KBM-7 (cell line): ENCODE data around the gene MYO7A.

Experiments used
- DNase-seq: peaks from one replicate; pipeline ENCODE4 v3.0.0-alpha.2; 2015
- in situ Hi-C: fragments of 300-500 bp; cut with MboI; formaldehyde crosslinking; loops from 2 replicates; pipeline ENCODE4 v1.14.3; 2020; ENCODE audit warnings: low sequenced_read_pairs, low pct_unique_long_range_greater_than_20kb, mixed read lengths

Gene MYO7A

DNA sequence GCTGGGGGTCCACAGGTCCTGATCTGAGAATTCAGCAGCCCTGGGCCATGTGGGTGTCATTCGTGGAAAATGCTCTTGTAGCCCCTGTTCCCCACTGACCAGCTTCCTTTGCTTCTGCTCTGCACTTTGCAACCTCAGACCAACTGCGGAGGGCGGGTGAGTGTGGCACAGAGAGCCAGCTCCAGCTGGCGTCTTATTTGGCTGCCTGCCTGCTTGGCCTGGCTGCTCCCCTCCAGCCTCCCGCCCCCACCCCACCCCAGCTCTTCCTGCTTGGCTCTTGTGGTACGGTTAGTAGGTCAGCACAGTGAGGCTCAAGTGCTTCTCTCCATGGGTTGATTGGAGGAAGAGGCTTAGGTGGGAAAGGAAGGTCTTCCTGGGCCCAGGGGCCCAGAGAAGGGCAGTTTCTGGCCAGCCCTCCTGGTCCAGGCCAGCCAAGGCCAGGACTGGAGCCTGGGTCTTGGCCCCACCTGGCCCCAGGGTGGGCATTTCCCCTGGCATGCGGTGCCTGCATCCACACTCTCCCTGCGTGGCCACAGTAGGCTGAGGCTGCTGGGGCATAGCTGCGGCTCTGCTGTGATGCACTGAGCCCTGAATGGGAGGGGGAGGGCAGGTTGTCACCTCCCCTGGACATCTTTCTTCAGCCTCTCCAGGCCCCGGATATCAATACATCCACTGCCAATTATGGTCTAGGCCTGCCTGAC is 26.5 kb downstream of the MYO7A start:
- DNase-seq = no peak
- in situ Hi-C loops = no loop called here

DNA sequence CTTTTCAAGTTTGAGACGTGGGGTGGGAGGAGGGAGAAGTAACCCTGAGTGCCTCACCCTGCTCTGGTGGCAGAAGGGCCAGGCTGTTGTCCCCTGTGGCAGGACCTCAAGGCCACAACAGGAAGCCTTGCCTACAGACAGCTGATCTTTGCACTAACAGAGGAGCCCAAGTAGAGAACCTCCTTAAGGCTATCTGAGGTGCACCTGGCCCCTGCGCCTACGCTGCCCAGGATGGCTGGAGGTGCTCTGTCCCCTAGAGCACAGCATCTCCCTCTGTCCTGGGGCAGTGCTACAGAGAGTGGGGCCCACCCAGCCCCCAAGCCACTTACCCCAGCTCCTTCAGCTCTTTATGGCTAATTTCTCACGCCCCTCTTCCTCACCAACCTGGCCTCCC is 27.0 kb downstream of the MYO7A start:
- in situ Hi-C loops = no loop called here

DNA sequence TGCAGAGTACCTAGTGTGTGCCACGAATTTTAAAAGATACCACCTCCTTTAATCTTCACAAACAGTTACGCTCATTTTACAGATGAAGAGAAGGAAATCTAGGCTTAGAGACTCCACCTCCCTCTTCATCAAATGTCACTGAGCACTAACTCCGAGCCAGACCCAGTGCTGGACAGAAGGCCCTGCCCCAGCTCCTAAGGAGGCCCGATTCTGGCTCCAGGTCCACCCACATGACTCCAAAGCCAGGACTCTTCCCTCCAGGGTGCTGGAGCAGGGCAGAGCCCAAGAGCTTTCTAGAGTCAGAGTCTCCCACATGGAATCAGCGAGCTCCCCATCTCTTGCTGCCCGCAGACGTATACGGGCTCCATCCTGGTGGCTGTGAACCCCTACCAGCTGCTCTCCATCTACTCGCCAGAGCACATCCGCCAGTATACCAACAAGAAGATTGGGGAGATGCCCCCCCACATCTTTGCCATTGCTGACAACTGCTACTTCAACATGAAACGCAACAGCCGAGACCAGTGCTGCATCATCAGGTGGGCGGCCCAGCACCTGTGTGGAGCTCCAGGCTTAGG is 27.6 kb downstream of the MYO7A start:
- DNase-seq = no peak
- in situ Hi-C loops = no loop called here

More for the DNA sequence above, 27.0 kb downstream of the MYO7A start:
- no peak for DNase-seq

DNA sequence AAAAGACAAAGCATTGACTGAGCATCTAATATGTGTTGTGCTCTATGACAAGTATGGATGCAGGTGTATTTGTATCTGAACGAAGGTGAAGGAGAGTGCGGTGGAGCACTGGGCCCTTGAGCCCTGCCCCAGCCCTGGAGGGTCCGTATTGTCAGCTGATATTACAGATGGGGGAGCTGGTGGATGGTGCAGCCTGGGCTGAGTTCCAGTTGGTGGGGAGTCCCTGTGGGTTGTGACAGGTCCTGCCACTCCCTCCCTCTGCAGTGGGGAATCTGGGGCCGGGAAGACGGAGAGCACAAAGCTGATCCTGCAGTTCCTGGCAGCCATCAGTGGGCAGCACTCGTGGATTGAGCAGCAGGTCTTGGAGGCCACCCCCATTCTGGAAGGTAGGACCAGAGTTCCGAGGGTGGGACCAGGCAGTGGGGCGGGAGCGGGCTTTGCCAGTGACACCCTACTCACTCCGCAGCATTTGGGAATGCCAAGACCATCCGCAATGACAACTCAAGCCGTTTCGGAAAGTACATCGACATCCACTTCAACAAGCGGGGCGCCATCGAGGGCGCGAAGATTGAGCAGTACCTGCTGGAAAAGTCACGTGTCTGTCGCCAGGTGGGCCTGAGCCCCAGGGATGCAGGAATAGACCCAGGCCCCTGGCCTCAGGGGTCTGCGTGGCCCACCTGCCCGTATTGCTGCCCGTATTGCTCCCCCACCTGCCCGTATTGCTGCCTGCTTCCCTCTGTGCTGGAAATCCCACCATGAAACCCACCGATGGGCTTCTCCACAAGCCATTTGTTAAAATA is 28.6 kb downstream of the MYO7A start:
- DNase-seq = no peak

DNA sequence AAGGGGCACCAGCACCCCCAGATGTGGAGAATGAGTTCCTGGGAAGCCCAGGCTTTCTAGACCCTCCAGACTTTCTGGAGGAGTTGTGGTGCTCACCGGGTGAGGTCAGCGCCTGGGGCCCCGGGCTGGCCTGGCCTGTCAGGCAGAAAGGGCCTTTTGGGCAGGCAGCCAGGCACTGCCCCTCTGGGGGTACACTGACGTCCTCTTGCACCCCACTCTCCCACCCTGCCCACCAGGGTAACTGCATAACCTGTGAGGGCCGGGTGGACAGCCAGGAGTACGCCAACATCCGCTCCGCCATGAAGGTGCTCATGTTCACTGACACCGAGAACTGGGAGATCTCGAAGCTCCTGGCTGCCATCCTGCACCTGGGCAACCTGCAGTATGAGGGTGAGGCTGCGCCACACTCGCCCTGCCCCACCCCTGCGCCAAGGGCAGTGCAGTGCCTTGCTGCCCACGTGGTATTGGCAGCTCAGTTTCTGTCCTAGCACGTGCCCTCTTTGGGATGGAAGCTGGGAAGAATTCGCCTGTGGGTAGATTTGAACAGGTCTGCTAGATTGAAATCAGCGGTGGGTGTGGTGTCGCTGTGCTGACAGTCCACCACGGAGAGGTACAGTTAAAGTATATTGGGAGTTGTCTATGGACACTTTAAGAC is 30.1 kb downstream of the MYO7A start:
- no peak for DNase-seq
- in situ Hi-C loops = no loop called here

More for the DNA sequence above, 28.6 kb downstream of the MYO7A start:
- in situ Hi-C loops = no loop called here

DNA sequence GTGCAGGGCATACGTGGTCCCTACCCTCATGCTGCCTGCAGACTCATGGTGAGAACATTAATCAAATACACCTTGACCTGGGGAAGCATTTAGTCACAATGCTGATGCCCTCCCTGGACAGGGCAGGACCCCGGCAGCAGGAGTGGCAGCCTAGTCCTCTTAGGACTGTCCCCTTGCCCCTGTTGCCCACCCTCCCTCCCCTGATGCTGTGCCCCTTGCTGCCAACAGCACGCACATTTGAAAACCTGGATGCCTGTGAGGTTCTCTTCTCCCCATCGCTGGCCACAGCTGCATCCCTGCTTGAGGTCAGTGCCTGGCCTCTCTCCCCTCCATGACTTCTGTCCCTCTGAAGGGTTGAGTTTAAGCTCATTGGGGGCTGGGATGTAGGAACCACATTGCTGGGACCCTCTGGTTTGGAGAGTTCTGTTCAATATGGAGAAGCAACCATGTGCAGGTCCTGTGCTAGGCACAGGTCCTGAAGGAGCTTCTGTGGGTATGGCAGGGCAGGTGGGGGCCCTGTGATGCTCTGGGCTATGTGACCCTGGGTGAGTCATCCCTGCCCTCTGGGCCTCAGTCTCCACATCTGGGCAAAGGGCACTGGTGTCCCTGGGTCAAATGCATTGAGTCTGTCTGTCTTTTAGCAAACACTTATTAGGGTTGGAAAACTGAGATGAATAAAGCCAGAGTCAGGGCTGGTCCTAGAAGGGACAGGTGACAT is 31.3 kb downstream of the MYO7A start:
- no peak for DNase-seq
- in situ Hi-C loops = no loop called here

DNA sequence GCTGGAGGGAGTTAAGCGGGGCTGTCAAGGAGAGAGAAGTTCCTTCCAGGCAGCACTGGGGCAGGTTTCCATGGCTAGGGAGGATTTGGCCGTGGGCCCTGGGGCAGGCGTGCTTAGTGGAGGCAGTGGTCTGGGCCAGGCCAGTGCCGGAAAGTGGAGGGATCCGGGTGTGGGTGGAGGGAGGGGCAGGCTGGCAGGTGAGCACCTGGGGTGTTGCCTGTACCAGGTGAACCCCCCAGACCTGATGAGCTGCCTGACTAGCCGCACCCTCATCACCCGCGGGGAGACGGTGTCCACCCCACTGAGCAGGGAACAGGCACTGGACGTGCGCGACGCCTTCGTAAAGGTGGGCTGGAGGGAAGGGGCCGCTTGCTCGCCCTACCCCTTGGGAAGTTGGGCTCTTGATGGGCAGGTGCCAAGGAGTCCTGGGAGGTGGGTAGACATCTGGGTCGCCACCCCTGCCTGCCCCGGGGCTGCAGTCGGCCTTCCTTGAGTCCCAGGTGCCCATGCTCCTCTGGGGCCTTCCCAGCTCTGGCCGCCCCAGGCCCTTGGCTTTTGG is 32.0 kb downstream of the MYO7A start:
- in situ Hi-C loops = no loop called here
- DNase-seq = no peak

DNA sequence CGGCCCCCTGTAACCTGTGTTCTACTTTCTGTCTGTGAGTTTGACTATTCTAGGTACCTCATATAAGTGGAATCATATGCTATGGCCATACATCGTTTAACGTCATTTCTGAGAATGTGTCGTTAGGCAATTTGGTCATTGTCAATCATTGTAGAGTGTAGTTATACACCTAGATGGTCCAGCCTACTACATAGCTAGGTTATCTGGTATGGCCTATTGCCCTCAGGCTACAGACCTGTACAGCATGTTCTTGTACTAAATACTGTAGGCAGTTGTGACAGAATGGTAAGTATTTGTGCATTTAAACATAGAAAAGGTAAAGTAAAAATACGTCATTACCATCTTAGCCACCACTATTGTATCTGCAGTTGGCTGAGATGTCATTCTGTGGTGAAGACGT is 35.2 kb downstream of the MYO7A start:
- in situ Hi-C loops = no loop called here
- no peak for DNase-seq

DNA sequence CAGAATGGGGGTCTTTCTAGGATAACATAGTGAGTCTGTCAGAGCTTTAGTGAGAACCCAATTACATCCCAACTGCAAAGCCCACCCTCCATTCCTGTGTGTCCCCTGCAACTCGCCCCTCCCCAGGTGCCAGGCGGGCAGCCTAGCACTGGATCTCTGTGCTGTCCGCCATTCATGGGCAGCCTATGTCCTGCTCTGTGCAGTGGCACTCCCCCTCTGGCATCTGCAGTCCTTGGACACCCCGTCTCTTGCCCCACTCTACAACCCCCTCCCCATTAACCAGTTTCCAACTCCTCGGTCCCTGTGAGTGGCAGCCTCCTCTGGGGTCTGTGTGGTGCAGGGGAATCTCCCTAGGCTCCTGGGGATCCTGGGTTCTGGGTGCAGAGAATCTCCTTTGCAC is 37.0 kb downstream of the MYO7A start:
- no peak for DNase-seq
- in situ Hi-C loops = no loop called here

DNA sequence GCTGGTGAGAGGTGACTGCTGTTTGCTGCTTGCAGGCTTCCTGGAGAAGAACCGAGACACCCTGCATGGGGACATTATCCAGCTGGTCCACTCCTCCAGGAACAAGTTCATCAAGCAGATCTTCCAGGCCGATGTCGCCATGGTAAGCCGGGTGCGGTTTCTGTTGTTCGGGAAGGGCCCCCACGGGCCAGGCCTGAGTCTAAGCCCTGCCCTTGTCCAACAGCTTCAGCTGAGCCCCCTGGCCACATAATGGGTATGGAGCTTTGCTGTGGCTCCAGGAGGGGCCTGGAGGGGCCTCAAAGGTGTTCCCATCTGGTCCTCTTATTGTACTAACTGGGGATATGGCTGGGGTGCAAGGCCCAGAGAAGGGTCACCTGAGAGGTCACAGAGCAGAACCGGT is 38.0 kb downstream of the MYO7A start:
- no peak for DNase-seq
- in situ Hi-C loops = no loop called here

DNA sequence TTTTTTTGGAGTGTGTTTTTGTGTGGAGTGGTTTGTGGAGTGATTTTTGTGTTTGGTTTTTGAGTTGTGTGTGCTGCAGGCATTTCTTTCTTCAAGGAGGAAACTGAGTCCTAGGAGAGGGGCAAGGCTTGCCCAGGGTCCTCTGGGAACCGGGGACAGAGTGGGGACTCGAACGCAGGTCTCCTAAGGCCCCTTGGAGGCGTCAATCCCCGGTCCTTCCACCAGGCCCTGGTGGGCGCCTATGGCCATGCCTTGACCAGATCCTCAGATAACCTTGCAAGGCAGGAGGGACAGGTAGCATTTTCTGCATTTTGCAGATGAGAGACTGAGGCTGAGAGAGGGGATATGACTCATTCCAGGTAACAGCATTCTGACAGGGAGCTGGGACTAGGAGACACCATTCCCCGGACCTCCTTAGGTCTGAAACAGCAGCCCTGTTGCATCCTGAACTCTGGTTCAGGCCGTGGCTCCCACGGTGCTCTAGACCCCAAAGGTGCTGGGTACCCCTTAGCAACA is 39.1 kb downstream of the MYO7A start:
- in situ Hi-C loops = no loop called here
- no peak for DNase-seq

DNA sequence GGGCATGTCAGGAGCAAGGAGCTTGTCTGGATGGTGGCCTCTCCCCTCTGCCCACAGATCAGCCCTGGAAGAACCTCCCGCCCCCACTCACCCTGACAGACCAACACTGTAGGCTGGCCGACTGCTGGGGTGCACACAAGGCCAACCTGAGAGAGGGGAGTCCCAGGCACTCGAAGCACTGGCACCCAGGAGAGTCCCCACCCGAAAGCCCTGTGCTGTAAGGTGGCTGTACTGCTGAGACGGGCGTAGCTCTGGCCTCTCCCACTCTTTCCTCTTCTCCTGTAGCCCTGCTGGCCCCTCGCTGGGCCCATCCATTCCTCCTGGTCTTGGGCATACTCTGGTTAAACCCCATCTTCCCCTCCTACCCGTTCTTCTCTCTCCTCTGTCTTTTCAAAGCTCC is 39.7 kb downstream of the MYO7A start:
- in situ Hi-C loops = no loop called here
- no peak for DNase-seq

DNA sequence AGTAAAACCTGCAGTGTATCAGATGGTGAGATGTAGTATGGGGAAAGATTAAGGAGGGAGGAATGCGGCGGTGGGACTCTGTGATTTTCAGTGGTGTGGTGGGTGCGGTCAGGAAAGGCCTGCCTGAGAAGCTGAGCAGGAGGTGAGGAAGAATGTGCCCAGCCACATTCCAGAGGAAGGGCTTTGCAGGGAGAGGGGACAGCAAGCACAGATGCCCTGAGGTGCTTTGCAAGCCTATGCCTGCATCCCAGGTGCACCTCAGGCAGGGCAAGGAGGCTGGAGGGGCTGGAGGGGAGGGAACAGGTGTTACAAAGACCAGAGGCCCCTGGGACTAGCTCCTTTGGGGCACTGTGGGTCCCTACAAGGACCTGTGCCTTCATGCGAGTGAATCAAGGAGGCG is 42.1 kb downstream of the MYO7A start:
- DNase-seq = no peak
- in situ Hi-C loops = no loop called here

DNA sequence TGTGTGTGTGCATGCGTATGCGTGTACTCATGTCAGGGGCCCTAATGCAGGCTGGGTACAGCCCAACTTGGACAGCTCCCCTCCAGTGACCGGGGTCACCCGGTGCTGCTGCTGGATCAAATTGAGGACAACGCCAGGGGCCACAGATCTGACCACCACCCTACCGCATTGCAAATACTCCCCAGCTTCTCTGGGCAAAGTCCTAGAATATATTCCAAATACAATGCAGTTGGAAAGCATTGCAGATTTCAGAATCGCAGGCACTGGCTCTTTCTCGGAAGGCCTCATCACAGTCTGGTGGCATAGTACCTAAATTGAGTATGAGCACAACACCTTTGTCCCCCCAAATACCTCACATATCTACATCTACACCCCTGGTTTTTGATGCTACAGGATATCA is 43.2 kb downstream of the MYO7A start:
- DNase-seq = no peak
- in situ Hi-C loops = no loop called here

DNA sequence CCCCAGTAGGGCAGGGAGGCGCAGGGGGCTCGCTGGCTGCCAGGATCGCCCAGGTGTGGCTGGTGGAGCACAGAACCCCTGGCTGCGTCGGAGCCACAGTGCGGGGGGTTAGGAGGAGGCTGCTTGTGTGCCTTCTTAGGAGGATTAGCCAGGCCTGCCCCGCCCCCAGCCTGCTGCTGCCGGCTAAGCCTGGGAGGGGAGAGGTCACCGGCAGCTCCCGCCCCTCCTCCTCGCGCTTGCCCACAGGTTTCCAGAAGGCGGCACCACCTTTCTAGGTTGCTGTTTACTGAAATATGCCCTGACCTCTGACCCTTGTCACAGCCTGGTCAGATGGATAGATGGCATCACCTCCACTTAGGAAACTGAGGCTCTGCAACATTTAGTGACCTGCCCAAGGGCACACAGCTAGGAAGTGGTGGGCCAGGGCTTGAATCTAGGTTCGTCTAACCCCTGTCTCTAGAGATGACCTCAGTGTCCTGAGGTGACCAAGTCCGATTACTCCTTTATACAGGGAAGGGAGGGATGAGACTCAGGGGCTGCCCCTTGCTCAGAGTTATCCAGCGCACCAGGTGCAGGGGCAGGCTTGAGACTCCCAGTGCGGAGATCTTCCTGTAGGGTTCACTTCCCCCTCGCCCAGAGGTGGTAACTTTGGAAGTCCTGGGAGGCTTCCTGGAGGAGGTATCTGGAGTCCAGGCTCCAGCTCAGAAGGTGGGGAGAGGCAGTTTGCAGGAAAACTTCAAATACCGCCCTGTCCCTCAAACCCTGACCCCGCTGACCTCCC is 44.0 kb downstream of the MYO7A start:
- in situ Hi-C loops = no loop called here
- DNase-seq = no peak

DNA sequence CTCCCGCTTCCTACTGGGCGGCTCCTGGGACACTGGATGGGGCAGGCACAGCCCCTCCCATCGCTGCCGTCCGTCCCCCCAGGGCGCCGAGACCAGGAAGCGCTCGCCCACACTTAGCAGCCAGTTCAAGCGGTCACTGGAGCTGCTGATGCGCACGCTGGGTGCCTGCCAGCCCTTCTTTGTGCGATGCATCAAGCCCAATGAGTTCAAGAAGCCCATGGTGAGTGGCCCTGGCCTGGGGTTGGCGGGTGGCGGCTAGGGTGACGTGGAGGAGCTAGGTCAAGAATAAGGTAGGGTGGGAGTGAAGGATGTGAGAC is 44.6 kb downstream of the MYO7A start:
- DNase-seq = no peak
- in situ Hi-C loops = no loop called here

DNA sequence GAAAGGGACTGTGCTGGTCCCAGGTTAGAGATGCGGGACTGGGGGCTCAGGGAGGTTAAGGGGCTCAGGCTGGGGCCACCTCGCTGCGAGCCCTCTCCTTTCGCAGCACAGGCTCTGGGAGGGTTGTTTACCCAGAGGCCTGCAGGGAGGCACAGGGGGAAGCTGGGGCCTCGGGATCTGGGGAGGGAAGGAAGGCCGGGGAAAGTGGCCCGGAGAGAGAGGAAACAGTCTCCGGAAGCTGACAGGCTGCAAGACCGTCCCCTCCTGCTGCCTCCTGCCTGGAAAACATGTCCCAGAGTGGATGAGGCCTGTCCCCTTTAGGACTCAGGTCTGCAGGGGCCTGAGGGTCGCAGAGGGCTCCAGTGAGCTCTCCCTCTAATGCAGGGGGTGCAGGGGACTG is 45.4 kb downstream of the MYO7A start:
- no peak for DNase-seq
- in situ Hi-C loops = no loop called here

DNA sequence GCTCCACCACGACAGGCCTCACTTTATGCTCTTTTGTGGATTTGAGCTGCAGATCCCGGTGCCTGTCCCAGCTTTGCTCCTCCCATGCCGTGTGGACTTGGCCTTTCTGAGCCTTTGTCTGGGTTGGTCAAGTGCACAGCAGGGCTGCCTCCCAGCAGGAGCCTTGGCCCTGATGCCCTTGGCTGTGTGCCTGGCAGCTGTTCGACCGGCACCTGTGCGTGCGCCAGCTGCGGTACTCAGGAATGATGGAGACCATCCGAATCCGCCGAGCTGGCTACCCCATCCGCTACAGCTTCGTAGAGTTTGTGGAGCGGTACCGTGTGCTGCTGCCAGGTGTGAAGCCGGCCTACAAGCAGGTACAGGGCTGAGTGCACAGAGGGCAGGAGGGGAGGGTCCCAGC is 46.5 kb downstream of the MYO7A start:
- no peak for DNase-seq
- in situ Hi-C loops = no loop called here
